ENCODE measurements around the gene CHRND.

Gene CHRND

DNA sequence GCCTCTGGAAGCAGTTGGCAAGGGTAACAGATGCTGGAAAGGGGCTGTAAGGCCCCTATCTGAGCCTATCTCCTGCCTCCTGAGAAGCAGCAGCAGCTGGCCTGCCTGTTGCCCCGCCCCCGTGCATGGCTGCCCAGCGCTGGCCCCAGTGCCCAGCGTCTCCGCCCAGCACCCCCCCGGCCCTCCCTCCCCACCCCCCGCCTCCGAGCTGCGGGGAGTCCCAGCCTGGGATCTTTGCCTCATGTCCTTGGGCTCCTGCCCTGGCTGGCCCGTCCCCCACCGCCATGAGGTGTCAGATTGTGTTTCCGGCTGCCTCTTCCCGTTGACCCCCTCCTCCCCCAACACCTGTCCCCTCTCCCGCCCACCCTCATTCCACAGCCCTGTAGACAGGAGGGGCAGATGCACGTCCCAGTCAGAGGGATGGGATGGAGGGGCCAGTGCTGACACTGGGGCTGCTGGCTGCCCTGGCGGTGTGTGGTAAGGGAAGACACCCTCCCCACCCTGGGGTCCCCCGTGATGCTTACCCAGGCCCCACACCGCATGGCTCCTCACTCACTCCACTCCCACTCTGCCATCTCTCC is at the start of gene CHRND:
Gene CHRND, plus strand, starts transcription at position 370 of the 581 bp plus-strand sequence. Its CDS starts 56 bp downstream, at position 426.
- DNase-seq: peak in 2 of 10 donors; percentile 40 to 69
- intact Hi-C loops (cut with DNase I): no loop called here

DNA sequence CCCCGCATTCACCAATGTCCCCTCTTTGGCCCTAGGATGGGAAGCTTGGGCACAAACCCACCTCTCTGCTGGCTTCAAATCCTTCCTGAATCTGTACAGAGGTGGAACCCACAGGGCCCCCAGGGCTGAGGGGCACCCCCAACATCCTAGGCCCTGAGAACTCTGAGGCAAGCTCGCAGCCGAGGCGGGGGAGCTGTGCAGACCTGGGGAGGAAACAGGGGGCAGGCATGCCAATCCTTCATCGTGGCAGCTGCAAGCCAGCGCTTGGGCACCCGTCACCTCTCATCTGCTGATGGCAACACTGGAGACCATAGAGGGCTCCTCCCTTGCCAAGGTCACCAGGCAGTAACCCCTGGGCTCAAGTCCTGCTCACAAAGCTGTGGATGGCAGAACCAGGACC is 49.2 kb upstream of the CHRND start:
- intact Hi-C loops (cut with DNase I): no loop called here
- DNase-seq: peak in 1 of 10 donors; percentile 67

DNA sequence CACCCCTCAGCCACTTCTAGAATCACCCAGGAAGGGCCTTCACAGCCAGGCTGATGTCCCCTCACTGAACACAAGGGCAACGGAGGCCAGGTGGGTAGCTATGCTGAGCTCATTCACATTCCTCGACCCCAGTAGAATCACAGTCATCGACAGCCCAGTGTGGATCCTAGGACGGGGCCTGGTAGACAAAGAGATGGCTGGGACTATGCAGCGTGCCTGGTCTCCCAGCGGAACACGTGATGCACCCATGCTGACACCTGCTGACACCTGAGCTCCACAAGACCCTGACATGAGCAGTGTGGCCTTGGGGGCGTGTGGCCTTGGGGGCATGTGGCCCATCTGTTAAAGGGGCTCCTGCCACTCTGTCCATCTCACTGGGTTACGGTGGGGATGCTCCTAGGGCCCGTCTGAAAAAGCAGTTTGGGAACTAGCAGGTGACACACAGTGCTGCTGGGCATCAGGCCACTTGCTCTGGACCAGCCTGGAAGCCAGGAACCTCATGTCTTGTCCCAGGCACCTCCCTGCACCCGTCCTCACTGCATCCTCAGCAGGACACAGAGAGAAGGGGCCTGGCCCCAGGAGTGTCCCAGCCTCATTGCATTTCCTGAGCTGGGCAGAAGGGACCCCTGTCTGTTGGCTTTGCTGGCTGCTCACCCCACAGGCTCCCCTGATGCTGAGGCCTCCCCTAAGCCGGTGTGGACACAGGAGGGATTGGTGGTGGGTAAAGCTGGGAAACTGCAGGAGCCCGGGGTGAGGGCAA is 48.0 kb upstream of the CHRND start:
- DNase-seq: peak in 4 of 10 donors; percentile 4 to 59 (median 30)
- intact Hi-C loops (cut with DNase I): no loop called here

DNA sequence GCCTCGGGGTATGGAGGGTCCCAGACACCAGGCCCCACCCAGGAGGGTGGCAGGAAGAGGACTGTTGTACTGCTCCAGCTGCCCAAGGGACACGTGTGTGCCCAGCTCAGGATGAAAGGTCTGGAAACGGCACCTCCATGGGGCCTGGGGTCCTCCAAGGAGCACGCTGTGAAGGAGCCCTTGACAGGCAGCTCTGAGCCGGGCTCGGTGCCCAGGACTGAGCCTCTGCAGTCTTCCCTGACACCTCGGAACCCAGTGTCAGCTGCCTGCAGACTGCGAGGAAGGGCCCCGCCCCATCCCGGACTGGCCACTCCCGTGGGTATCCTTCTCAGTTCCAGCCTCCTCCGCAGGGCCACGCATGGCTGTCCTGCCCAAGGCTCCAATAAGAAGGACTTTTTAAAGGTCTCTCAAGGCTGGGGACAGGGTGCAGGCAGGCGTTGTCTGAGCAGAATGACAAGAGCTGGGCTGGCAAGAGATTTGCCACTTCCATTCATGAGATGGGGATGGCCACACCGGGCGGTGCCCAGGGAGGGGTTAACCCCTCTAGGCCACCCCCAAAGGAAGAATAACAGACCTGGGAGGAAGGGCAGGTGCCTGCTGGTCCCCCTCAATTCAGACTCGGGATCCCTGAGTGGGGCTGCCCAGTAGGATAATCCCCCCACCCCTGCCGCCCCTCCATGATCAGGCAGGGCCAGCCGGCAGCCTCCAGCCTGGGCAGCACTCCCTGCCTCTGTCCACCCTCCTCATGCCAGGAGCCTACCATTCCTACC is 47.2 kb upstream of the CHRND start:
- peak in 3 of 10 donors; percentile 24 to 78 (median 68) for DNase-seq
- intact Hi-C loops (cut with DNase I): no loop called here

DNA sequence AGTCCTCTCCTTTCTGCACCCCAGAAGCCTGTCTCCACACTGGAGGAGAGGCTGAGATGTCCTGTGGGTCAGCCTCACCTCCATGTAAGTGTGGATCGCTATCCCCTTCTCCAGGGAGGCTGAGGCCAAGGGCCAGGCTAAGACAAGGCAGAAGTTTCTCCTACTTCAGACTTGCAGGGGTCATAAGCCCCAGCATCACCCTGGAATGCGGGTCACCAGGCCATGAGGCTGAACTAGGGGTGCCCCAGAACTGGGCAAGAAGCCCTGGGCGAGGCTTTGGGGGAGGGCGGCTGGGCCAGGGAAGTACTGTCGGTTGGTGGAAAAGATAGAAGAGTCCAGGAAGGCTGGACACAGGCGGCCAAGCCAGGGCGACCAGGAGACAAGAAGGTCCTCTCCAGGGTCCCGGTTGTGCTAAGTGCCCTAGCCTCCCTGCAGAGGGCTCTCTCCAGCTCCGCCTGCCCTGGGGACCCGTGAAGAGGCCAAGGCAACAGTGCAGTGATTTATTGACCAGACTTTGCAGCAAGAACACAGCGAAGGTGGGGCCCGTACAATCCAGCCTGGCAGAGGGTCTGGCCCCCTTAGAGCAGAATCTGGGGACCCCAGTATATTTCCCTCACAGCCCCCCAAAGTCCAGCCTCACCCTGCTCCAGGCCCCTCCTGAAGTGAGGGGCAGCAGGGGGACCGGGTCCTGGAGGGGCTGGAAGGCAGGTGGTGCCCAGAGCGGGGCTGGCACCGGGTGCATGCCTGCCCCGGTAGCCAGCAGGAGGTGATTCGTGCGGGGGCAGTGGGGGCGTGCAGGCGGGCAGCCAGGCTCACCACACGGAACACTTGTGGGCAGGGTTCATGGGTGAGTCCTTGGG is 46.4 kb upstream of the CHRND start:
- DNase-seq: peak in 3 of 10 donors; percentile 18 to 80 (median 66)
- intact Hi-C loops (cut with DNase I): no loop called here

DNA sequence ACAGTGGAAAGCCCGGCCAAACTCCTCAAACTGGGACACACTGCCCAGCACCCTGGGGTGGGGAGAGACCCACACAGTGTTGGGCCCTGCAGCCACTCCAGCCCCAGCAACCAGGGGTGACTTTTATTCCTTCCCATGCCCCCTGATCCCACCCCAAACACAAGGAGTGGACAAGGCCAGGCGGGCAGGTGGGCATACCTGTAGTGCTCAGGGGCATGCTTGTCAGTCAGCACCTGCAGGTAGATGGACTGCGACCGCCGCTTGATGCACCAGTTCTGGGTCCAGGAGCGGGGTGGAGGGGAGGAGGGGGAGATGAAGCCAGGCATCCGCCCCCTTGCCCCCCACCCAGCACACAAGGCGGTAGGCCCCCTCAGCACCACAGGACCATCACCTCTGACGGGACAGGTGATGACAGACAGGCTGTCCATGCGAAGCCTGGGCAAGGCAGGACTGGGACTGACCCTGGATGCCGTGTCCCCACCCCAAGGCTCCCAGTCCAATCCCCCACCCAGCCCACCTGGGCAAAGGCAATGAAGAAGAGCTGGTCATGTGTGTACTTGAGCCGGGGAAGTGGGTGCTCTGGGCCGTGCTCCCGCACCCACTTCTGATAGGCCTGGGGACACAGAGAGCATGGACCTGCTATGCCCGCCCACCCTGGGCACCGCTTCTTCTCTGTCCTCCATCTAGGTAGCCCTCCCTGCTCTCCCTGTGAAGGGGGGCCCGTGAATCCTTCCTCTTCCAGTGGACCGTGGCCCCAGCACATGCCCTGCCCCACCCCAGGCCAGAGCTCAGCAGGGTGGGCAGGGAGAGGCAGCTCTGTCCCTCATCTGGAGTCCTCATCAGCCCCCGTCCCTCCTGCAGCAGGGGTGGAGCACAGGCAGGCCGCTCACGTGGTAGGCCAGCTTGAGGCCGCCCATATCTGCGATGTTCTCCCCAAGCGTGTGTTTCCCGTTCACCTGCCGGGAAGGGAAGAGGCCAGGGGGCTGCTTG is 45.5 kb upstream of the CHRND start:
- DNase-seq: peak in 3 of 10 donors; percentile 17 to 79 (median 67)
- intact Hi-C loops (cut with DNase I): no loop called here

DNA sequence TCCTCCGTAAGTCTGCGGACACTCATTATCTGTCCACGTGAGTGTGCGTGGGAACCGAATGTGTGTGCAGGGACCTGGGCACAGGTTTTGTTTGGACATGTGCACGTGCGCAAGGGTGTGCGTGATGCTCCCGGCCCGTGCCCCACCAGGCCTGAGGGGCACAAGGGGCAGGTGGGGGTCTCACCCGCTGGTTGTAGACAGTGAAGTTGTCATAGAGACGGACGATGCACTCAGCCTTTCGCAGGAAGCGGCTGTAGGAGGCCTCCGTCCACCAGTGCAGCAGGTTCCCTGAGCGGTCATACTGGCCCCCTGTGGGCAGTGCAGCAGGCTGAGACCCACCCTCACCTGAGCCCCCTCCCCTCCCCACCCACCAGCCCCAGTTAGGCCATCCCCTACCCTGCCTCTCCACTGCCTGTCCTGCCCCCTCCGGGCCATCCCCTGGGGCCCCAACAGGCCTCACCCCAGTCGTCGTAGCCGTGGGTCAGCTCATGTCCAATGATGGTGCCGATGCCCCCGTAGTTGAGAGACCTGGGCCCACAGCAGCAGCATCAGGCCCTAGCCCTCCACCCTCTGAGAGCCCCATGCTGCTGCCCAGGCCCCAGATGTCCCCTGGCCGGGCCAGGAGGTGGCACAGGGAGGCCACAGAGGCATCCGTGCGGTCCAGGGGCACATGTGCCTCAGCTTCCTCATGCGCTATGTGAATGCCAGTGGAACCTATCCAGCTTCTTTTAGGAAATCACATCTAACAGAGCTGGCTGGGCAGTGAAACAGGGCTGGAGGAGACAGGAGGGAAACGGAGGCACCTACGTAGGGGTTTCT is 44.4 kb upstream of the CHRND start:
- intact Hi-C loops (cut with DNase I): no loop called here
- DNase-seq: peak in 4 of 10 donors; percentile 5 to 65 (median 34)

DNA sequence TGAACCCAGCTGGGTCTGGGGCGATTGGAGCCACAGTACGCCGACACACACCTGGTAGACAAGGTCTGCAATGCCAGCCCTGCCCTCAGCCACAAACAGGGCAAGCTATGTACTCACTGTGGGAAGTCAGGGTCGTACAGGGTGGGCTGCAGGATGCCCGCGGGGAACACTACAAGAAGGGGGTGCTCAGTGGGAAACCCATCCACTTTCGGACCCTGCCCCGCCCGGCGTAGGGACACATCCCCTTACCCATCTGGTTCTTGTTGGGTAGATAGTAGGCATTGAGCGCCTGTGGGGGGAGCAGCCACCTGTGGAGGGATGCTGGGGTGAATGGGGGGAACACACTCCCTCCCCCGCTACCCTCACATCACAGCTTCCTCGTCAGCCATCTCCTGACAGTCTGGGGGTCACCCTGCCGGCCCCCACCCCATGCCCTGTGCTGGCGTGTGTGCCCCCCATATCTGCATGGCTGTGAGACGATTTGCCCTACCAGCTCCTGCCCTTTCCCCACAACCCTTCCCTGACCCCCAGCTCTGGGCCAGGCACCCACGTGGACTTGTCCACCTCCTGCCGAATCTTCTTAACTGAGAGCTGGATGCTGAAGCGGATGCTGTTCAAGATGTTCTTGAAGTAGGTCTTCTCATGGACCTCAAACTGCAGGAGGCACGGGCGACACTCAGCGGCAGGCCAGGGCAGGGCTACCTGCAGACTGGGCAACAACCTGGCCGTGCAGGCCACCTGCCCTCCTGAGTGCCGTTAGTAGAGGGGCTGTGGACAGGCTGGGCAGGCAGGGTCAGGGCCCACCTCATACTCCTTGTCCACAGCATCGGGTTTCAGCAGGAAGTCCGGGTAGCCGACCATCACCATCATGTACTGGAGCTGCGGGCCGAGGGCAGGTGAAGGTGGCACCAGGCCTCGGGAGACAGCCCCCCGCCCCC is 43.4 kb upstream of the CHRND start:
- intact Hi-C loops (cut with DNase I): no loop called here
- DNase-seq: peak in 5 of 10 donors; percentile 4 to 79 (median 18)

DNA sequence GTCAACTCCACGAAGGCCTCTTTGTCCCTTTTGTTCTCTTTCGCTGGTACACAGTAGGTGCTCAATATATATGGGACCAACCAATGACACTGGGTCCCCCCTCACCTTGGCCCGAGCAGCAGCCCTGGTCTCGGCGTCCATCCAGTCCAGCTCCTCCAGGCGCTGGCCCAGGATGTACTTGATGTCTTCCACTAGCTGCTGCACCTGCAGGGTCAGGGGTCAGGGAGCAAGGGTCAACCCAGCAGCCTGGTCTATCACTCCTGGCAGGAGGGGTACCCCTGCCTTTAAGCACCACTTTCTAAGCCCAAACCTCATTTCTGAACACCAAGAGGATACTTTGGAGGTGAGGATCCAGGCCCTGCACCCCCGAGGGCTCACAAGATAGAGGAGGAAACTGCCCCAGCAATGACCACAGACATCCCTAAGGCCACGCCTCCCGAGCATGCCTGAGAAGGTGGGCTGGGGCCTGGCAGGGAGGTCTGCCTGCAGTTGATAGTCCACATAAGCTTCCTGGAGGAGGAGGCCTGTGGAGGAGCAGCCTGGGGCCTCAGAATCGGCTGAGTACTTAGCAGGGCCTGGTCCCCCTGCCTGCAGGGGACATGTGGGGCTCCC is 42.5 kb upstream of the CHRND start:
- intact Hi-C loops (cut with DNase I): no loop called here
- peak in 4 of 10 donors; percentile 2 to 62 (median 40) for DNase-seq

DNA sequence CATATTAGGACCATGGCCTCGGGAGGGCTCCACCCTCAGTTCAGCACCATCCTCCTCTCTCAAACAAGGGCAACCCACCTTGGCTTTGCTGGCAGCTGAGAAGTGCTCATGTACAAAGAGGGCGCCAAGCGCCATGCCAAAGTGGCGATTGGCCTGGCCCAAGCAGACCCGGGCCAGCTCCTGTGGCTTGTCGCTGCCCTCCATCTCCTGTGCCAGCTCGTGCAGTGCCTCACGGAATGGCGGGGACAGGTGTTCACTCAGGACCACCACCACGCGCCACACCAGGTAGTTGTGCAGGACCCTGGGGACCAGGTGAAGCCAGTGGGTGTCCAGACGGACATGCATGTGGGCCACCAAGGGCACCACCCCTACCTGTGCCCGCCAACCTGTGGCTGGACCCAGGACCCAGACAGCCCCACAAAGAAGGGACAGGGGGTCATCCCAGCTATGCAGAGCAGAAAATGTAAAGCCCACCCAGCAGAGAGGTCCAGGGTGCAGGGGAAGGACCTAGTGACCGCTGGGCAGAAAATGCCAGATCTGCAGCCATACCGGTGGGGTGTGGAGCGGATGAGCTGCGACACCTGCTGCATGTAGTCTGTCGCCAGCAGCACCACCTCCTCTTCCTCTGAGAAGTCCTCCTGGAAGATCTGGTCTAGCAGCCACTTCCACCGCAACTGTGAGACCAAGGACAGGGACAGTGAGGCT is 41.9 kb upstream of the CHRND start:
- DNase-seq: peak in 4 of 10 donors; percentile 6 to 67 (median 43)
- intact Hi-C loops (cut with DNase I): no loop called here

DNA sequence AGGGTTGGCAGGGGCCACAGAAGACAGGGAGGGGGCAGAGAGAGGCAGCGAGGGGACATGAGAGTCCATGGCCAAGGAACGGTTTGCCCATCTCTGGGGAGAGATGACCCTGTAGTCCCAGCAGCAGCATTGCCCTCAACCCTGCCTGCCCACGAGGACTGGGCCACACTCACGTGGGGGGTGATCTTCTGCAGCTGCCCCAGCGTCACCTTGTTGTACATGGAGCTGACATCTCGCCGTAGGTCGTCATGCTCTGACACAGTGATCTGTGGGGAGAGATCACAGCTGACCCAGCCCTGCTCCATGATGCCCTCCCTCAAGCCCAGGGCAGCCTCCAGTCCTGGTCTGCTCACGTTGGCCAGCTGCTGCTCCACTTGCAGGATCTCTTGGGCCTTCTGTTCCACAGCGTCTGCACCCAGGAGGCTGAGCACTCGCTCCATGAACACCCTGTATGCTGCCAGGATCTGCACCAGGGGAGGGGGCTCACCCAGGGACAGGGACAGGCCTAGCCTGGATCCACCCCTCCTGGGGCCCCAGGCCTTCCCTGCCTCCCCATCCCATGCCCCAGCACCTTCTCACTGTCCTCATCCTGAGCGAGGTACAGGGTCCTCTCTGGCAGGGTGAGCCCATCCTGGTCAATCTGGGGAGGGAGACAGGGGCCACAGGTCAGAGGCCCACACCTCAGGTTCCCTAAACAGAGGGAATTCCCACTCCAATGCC is 41.2 kb upstream of the CHRND start:
- intact Hi-C loops (cut with DNase I): no loop called here
- peak in 4 of 10 donors; percentile 15 to 66 (median 40) for DNase-seq

DNA sequence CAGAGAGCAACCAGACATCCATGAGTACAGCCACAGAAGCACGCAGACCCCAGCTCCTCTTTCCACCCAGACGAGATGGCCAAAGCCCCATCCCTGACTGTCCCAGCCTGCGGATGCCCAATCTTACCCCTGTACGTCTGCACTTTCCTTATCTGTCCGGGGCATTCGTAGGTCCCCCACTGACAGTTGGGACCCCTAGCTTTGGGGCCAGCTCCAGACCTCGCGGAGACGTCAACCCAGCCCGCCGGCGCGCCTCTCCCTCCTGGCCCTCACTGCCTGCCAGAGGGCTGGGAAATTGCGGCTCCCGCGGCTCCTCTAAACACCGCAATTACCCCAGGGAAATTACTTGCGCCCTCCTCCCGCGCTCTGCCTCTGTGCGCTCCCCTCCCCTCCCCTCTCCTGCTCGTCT is 40.6 kb upstream of the CHRND start:
- intact Hi-C loops (cut with DNase I): no loop called here
- DNase-seq: peak in 3 of 10 donors; percentile 9 to 61 (median 40)

DNA sequence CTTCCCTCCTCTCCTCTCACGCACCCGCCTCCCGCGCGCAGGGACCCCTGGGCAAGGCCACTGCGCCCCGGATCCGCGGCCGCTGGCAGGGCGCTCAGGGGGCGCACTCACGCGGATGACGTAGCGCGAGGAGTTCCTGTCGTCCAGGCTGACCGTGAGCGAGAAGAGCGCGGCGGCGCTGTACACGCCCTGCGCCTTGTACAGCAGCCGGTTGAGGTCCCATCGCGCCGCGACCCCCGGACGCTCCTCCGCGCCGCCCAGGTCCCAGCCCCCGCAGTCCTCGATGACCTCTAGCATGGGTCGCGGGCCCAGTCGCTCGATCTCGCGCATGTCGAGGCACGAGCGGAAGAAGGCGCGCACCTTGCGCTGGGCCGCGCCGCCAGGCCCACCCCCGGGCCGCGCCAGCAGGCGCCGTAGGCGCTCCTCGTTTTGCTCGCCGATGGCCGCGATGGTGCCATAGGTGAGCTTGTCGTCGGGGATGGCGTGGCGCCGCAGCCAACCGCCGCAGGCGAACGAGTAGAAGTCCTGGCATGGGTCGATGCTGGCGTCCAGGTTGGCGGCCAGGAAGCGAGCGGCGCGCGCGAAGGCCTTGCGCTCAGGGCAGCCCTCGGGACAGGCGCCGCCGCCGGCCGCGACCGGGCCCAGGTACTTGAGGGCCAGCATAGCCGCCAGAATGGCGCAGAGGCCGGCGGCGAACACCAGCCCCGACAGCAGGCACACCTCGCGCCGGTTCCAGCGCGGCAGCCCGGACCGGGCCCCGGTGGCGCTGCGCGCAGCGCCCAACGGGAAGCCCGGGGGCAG is 40.0 kb upstream of the CHRND start:
- intact Hi-C loops (cut with DNase I): no loop called here
- DNase-seq: peak in 4 of 10 donors; percentile 22 to 74 (median 49)
